ENCODE results near the gene PSTPIP1.
"Not testable (repeated sequence)": the region's sequence is repeated elsewhere in the genome, so short reads cannot be mapped to it uniquely, and the experiment has no call there.

The PSTPIP1 gene

GRCh38 chr15:76994971-76995945, at the start of gene PSTPIP1:
Gene PSTPIP1, plus strand, starts transcription at chr15:76995126. Its CDS starts 448 bp downstream, at chr15:76995574.
- no peak for DNase-seq (ENCODE audit: low read depth)

GRCh38 chr15:76945494-76946093, 49.3 kb upstream of the PSTPIP1 start:
- no peak for DNase-seq (ENCODE audit: low read depth)

GRCh38 chr15:76947454-76947853, 47.5 kb upstream of the PSTPIP1 start:
- no peak for DNase-seq (ENCODE audit: low read depth)

GRCh38 chr15:76951220-76951619, 43.7 kb upstream of the PSTPIP1 start:
- DNase-seq (ENCODE audit: low read depth), result no peak

DNA sequence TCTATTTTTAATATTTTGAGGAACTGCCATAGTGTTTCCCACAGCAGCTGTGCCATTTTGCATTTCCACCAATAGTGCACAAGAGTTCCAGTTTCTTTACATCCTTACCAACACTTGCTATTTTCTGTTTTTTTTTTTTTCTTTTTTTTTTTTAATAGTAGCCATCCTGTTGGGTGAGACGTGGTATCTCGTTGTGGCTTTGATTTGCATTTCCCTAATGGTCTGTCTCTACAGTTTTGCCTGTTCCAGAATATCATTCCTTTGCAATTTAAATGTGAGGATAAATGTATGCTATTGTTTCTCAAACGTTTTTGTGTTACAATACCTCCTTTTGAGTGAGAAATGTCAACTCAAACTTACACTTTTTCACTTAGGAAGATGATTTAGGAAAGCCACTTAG, 41.0 kb upstream of the PSTPIP1 start:
- DNase-seq (ENCODE audit: low read depth), result no peak

DNA sequence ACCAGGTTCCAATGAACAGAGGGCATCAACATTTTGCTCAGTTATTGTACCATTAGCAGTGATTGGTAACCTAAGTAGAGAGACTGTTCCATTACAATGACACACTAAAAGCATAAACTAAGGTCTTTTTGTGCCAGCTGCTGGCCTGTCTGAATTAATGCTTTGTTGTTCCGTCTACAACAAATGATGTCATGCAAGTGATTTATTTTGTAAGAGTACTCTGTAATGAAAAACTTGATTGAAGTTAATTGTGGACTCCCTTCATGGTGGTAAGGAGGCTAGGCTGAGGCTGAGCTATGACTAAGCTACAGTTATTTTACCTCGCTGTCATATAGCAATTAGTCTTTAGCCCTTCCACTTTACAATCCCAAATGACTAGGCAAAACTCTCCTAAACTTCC, 40.2 kb upstream of the PSTPIP1 start:
- DNase-seq (ENCODE audit: low read depth), result no peak

GRCh38 chr15:76961268-76962011, 33.5 kb upstream of the PSTPIP1 start:
- no peak for DNase-seq (ENCODE audit: low read depth)

GRCh38 chr15:76962337-76963013, 32.5 kb upstream of the PSTPIP1 start:
- no peak for DNase-seq (ENCODE audit: low read depth)

DNA sequence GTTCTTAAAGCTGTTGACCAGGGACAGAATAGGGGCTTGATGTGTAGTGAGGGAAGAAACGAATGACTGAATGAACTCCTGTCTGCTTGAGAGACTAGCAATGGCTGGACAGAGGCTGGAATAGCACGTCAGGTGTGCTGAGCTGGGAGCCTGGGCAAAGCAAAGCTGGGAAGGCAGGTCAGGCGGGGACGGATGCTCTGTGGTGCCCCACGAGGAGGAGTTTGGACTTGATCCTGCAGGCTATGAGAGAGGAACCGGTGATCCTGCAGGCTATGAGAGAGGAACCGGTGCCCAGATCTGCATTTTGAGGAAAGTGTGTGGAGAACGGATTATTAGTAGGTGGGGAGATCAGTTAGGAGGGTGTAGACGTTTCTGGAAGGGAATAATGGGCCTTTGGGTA, 31.3 kb upstream of the PSTPIP1 start:
- no peak for DNase-seq (ENCODE audit: low read depth)

DNA sequence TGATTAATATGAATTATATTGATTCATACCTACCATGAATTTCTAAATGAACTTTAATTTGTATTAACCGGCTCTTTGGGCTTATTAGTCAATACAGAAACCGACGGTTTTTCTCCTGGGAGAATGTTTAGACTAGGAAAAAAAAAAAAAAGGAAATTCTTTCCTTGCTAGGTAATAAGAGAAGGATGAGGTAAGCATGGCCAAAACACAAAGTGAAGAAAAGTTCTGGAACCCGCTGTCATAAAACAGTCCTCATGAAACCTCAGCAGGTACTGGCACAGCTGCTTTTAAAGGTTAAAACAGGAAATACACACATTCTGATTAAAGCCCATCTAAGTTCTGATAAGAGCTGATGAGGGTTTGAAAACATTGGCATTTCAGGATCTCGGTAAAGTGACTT, 30.8 kb upstream of the PSTPIP1 start:
- no peak for DNase-seq (ENCODE audit: low read depth)

- not testable (repeated sequence) for DNase-seq (ENCODE audit: low read depth)
Observed at GRCh38 chr15:76966051-76966450, 28.9 kb upstream of the PSTPIP1 start.

DNA sequence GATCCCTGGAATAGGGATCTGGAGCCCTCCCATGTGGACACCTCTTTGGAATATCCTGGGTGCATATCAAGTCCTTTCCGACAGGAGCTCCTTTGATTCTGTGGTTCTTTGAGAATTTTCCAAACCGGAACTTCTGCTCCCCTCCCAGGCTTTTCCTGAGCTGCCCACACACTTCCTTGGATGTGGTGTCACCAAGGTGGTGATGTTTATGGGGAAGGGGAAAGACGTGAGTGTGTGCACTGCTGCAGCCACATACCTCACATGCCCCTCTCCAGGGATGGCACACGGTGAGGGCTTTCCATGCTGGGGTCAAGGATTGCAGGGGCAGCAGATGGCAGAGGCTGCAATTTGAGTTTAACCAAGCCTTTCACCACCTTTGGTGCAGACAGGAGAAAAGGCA, 27.9 kb upstream of the PSTPIP1 start:
- no peak for DNase-seq (ENCODE audit: low read depth)

- DNase-seq (ENCODE audit: low read depth), result no peak
Observed at GRCh38 chr15:76968306-76968705, 26.6 kb upstream of the PSTPIP1 start.

- DNase-seq (ENCODE audit: low read depth), result no peak
Observed at GRCh38 chr15:76972389-76973361, 22.3 kb upstream of the PSTPIP1 start.

DNA sequence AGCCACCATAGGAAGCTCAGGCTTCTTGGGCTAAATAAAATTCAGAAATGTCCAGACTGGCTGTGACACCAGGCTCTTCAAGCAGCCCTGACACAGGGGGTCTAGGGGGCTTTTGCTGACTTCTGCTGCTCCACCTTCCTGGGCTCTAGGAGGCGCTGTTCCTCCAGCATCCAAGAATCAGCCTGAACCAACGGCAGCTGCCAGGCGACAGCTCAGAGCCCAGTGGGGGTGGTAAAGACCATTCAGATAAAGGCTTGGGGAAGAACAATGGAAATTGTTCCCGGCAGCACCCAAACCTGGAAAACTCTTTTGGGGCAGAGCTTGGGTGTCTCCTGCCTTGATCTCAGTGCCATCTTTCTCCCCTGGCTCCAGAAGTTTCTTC, 21.6 kb upstream of the PSTPIP1 start:
- DNase-seq (ENCODE audit: low read depth), result no peak

DNA sequence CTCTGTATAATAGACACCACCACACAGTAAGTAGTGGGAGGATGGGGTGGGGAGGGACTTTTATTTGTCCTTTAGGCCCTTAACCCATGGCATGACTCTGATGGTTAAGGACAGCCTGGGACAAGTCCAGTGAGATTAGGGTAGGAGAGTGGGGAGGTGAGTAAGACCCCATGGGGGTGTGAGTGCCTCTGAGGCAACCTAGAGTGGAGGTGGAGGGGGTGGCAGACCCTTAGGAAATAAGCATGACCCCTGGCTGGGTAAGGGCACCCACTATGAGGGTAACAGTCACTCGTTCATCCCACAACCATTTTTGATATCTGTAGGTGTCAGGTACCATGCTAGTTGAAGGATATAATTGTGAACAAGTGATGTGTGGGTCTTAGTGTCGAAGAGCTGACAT, 21.0 kb upstream of the PSTPIP1 start:
- no peak for DNase-seq (ENCODE audit: low read depth)

DNA sequence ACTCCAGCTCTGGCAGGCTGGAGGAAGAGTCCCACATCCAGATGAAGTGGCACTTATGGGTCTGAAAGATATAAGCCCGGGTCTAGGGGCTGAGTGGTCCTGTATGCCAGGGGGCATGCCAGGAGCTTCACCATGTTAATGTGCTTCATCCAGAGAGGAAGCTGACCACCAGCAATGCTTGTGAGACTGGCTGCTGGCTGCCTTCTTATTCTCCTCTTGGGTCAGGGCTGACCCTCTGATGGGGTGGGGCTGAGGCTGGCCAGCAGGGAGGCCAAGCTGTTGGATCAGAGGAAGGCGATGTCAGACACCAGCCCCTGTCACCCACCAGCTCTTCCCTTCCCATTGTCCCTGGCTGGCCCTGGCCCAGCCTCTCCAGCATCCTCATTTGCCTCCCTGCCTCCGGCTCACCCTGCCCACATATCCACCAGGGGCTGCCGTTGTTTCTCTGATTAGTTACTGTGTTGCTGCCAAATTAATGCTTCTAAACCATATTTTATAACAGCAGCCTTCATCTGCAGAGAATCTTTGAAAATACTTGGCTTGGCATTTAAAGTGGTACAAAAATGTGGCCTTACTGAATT, 20.4 kb upstream of the PSTPIP1 start:
- no peak for DNase-seq (ENCODE audit: low read depth)

DNA sequence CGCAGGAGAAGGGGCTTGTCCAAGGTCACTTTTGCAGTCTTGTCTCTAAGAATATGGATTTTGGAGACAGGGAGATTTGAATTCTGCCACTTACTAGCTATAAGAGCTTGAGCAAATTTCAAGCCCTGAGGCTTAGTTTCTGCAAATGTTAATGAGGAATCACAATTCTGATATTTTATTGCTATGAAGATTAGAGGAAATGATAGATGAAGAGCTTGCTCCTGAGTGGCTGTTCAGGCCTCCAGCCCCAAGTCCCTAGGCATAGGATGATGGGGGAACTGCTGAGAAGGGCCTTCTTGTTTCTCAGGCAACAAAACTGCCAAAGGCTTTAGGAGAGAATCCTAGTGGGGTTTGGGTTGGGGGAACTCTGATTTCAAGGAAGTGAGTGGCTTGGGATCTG, 18.8 kb upstream of the PSTPIP1 start:
- no peak for DNase-seq (ENCODE audit: low read depth)

DNA sequence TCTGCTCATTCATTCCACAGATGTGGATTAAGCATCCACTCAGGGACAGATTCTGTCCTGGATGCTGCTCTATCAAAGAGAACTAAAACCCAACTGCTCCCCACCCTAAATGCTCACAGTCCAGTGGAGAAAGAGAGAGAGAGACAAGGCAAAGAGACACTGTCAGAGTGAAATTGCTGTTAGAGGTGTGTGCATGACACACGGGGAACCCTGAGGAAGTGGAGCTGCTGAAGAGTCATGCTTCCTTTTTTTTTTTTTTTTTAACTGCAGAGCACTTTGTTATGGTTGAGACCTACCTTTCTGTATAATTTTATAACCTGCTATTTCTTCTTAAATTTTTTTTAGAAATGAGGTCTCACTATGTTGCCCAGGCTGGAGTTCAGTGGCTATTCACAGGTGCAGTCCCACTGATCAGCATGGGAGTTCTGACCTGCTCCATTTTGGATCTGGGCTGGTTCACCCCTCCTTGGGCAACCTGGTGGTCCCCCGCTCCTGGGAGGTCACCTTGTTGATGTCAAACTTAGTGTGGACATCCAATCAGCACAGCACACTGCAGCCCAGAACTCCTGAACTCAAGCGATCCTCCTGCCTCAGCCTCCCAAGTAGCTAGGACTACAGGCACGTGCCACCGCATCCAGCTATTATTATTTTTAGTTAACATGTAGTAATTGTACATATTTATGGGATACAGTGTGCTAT, 18.2 kb upstream of the PSTPIP1 start:
- no peak for DNase-seq (ENCODE audit: low read depth)

Data from stimulated activated CD8-positive, alpha-beta memory T cell treated with anti-CD3 and anti-CD28 coated beads, Interleukin-12 subunit alpha, Interleukin-12 subunit beta, amount 100 ng/mL, for 4 hours (primary cell).